ENCODE measurements around the gene PBX3. TPM values are rescaled to one million over a fixed set of nuclear protein-coding genes. Genes with fewer than 3 reads are reported as not detected.

The PBX3 gene
- total and polyA plus RNA-seq, 2 of the 13 experiments (the other 11 are each of a cell fraction or from before 2014, with no cell fraction given): 6.0 to 11.2 TPM

DNA sequence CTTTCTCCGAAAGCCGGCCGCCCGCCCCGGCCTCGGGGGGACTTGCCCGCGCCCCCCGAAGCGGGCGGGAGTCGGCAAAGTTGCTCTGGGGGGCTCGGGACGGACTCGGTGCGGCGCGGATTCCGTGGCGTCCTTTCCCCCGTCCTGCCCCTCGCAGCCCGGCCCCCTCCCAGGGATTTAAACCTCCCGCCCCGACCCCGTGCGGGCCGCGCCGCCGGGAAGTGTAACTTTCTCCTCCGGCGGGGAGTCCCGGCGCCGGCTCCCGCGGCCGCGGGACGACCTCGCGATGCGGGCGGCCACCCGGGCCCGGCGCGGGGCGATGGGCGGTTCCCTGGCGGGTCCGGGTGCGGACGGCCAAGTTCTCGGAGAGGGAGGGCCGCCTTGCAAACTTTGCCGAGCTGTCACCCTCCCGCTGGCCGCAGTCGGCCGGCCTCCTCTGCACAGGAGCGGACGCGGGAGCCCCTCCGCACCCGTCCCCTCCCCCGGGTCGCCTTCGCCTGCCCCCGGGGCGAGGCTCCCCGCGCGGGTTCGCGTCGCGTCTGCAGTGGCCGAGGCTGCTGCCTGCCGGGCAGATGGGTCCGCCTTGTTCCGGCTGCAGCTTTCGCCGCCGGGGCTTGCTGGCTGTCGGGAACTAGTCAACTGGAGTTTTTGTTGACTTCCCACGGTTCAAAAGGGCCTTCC is 732 bp downstream of the PBX3 start (continued):
- TF ChIP-seq, protein P1, sequence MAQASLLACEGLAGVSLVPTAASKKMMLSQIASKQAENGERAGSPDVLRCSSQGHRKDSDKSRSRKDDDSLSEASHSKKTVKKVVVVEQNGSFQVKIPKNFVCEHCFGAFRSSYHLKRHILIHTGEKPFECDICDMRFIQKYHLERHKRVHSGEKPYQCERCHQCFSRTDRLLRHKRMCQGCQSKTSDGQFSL (CRISPR knock-in tag; IDR thresholded peaks at IDR 0.05): no peak
- TF ChIP-seq SRSF1 (optimal IDR thresholded peaks at IDR 0.05; ENCODE audit: low read depth, low read length) (no peak), ATF1 (CRISPR knock-in tag; IDR thresholded peaks at IDR 0.05) (no peak), MBNL3 (CRISPR knock-in tag; conservative IDR thresholded peaks at IDR 0.05) (no peak), ZNF264 (CRISPR knock-in tag; IDR thresholded peaks at IDR 0.05) (no peak), REL (CRISPR knock-in tag; conservative IDR thresholded peaks at IDR 0.05) (no peak), RBFOX2 (IDR thresholded peaks at IDR 0.05; ENCODE audit: low read depth, low read length) (no peak), SNAPC2 (CRISPR knock-in tag; IDR thresholded peaks at IDR 0.05) (no peak), SP4 (CRISPR knock-in tag; IDR thresholded peaks at IDR 0.05) (0 out of 2 replicates have a peak, but pooled peaks have one; percentile 3), ZNF556 (CRISPR knock-in tag; IDR thresholded peaks at IDR 0.05; ENCODE audit: borderline replicate concordance) (no peak), ZNF550 (CRISPR knock-in tag; IDR thresholded peaks at IDR 0.05; ENCODE audit: borderline replicate concordance) (no peak)
- TF ChIP-seq, protein P2, sequence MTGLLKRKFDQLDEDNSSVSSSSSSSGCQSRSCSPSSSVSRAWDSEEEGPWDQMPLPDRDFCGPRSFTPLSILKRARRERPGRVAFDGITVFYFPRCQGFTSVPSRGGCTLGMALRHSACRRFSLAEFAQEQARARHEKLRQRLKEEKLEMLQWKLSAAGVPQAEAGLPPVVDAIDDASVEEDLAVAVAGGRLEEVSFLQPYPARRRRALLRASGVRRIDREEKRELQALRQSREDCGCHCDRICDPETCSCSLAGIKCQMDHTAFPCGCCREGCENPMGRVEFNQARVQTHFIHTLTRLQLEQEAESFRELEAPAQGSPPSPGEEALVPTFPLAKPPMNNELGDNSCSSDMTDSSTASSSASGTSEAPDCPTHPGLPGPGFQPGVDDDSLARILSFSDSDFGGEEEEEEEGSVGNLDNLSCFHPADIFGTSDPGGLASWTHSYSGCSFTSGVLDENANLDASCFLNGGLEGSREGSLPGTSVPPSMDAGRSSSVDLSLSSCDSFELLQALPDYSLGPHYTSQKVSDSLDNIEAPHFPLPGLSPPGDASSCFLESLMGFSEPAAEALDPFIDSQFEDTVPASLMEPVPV (CRISPR knock-in tag; IDR thresholded peaks at IDR 0.05): no peak
- TF ChIP-seq, protein P3, sequence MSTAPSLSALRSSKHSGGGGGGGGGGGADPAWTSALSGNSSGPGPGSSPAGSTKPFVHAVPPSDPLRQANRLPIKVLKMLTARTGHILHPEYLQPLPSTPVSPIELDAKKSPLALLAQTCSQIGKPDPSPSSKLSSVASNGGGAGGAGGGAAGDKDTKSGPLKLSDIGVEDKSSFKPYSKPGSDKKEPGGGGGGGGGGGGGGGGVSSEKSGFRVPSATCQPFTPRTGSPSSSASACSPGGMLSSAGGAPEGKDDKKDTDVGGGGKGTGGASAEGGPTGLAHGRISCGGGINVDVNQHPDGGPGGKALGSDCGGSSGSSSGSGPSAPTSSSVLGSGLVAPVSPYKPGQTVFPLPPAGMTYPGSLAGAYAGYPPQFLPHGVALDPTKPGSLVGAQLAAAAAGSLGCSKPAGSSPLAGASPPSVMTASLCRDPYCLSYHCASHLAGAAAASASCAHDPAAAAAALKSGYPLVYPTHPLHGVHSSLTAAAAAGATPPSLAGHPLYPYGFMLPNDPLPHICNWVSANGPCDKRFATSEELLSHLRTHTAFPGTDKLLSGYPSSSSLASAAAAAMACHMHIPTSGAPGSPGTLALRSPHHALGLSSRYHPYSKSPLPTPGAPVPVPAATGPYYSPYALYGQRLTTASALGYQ (CRISPR knock-in tag; IDR thresholded peaks at IDR 0.05): no peak
- TF ChIP-seq, protein P4, sequence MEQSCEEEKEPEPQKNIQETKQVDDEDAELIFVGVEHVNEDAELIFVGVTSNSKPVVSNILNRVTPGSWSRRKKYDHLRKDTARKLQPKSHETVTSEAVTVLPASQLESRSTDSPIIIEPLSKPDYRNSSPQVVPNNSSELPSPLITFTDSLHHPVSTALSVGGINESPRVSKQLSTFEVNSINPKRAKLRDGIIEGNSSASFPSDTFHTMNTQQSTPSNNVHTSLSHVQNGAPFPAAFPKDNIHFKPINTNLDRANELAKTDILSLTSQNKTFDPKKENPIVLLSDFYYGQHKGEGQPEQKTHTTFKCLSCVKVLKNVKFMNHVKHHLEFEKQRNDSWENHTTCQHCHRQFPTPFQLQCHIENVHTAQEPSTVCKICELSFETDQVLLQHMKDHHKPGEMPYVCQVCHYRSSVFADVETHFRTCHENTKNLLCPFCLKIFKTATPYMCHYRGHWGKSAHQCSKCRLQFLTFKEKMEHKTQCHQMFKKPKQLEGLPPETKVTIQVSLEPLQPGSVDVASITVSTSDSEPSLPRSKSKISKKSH (CRISPR knock-in tag; IDR thresholded peaks at IDR 0.05; ENCODE audit: borderline replicate concordance): no peak
- TF ChIP-seq, protein P5, sequence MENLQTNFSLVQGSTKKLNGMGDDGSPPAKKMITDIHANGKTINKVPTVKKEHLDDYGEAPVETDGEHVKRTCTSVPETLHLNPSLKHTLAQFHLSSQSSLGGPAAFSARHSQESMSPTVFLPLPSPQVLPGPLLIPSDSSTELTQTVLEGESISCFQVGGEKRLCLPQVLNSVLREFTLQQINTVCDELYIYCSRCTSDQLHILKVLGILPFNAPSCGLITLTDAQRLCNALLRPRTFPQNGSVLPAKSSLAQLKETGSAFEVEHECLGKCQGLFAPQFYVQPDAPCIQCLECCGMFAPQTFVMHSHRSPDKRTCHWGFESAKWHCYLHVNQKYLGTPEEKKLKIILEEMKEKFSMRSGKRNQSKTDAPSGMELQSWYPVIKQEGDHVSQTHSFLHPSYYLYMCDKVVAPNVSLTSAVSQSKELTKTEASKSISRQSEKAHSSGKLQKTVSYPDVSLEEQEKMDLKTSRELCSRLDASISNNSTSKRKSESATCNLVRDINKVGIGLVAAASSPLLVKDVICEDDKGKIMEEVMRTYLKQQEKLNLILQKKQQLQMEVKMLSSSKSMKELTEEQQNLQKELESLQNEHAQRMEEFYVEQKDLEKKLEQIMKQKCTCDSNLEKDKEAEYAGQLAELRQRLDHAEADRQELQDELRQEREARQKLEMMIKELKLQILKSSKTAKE (CRISPR knock-in tag; IDR thresholded peaks at IDR 0.05; ENCODE audit: borderline replicate concordance): no peak
- TF ChIP-seq, protein P6, sequence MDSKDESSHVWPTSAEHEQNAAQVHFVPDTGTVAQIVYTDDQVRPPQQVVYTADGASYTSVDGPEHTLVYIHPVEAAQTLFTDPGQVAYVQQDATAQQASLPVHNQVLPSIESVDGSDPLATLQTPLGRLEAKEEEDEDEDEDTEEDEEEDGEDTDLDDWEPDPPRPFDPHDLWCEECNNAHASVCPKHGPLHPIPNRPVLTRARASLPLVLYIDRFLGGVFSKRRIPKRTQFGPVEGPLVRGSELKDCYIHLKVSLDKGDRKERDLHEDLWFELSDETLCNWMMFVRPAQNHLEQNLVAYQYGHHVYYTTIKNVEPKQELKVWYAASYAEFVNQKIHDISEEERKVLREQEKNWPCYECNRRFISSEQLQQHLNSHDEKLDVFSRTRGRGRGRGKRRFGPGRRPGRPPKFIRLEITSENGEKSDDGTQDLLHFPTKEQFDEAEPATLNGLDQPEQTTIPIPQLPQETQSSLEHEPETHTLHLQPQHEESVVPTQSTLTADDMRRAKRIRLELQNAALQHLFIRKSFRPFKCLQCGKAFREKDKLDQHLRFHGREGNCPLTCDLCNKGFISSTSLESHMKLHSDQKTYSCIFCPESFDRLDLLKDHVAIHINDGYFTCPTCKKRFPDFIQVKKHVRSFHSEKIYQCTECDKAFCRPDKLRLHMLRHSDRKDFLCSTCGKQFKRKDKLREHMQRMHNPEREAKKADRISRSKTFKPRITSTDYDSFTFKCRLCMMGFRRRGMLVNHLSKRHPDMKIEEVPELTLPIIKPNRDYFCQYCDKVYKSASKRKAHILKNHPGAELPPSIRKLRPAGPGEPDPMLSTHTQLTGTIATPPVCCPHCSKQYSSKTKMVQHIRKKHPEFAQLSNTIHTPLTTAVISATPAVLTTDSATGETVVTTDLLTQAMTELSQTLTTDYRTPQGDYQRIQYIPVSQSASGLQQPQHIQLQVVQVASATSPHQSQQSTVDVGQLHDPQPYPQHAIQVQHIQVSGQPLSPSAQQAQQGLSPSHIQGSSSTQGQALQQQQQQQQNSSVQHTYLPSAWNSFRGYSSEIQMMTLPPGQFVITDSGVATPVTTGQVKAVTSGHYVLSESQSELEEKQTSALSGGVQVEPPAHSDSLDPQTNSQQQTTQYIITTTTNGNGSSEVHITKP (CRISPR knock-in tag; IDR thresholded peaks at IDR 0.05; ENCODE audit: low read depth): no peak

Measured in HepG2 (cell line).